IMR-90 (cell line): ENCODE measurements around the gene TAOK1. TPM values are rescaled to one million over a fixed set of nuclear protein-coding genes. Genes with fewer than 3 reads are reported as not detected.

Source experiments
- ATAC-seq: fragments of 200-7000 bp; cut with Tn5 transposase; 2 replicates; pipeline ENCODE4 v1.9.1; 2020; ENCODE audit warnings: low read depth, mild to moderate bottlenecking, moderate library complexity
- BruUV-seq: library from RNA; stranded (reverse); fragments of 400-500 nt; replicated peaks from 2 replicates; lab custom pipeline; 2021; lab: Mats Ljungman, UMichigan
- CTCF ChIA-PET: fragments of 300-600 bp; formaldehyde crosslinking; extraction: SDS; loops from one replicate; lab custom pipeline; 2021; ENCODE audit warnings: antibody characterized with exemption; lab: Yijun Ruan, JAX
- POLR2A ChIA-PET: fragments of 300-600 bp; sonication (Branson Sonifier 250); formaldehyde crosslinking; loops from one replicate; lab custom pipeline; 2022; ENCODE audit warnings: antibody characterized with exemption; ENCODE audit not compliant: unreplicated experiment; lab: Charles Lee
- DNase-seq: peaks from one replicate; pipeline ENCODE4 v3.0.0; 2013
- H2AFZ ChIP-seq: replicated peaks from 2 replicates; pipeline ENCODE3; 2013; ENCODE audit warnings: low read length, mild to moderate bottlenecking; ENCODE audit not compliant: poor library complexity
- H2AK5ac ChIP-seq: 2 replicates; pipeline ENCODE4 v1.6.1; 2013; ENCODE audit warnings: low read depth, low read length, inconsistent platforms
- H2AK9ac ChIP-seq: replicated peaks from 2 replicates; pipeline ENCODE3; 2013; ENCODE audit warnings: mild to moderate bottlenecking, low read depth, low read length, moderate library complexity; ENCODE audit not compliant: poor library complexity
- H2BK120ac ChIP-seq: 2 replicates; pipeline ENCODE4 v1.6.1; 2013; ENCODE audit warnings: low read depth, low read length, inconsistent platforms
- H2BK15ac ChIP-seq: 3 replicates; pipeline ENCODE4 v1.6.1; 2013; ENCODE audit warnings: low read depth, low read length, inconsistent platforms
- H2BK20ac ChIP-seq: 2 replicates; pipeline ENCODE4 v1.6.1; 2013; ENCODE audit warnings: low read depth, mild to moderate bottlenecking, inconsistent platforms, low read length, moderate library complexity
- H2BK5ac ChIP-seq: 2 replicates; pipeline ENCODE4 v1.6.1; 2013; ENCODE audit warnings: mild to moderate bottlenecking, low read depth, low read length, inconsistent platforms; ENCODE audit not compliant: poor library complexity, severe bottlenecking
- H3K14ac ChIP-seq: replicated peaks from 2 replicates; pipeline ENCODE4 v1.6.1; 2013; ENCODE audit warnings: low read depth, low read length, inconsistent platforms
- H3K18ac ChIP-seq: 2 replicates; pipeline ENCODE4 v1.6.1; 2013; ENCODE audit warnings: low read depth, low read length, control low read depth
- H3K23ac ChIP-seq: 2 replicates; pipeline ENCODE4 v1.6.1; 2013; ENCODE audit warnings: low read depth, low read length, inconsistent platforms
- H3K27ac ChIP-seq: 2 replicates; pipeline ENCODE4 v1.5.1; 2013; ENCODE audit warnings: mild to moderate bottlenecking, control low read depth, low read length; ENCODE audit not compliant: insufficient read depth
- H3K27me3 ChIP-seq: 2 replicates; pipeline ENCODE4 v1.6.1; 2013; ENCODE audit warnings: low read length; ENCODE audit not compliant: control insufficient read depth, insufficient read depth
- H3K36me3 ChIP-seq: 2 replicates; pipeline ENCODE4 v1.6.1; 2013; ENCODE audit warnings: low read length, mixed read lengths; ENCODE audit not compliant: control insufficient read depth, insufficient read depth
- H3K4ac ChIP-seq: 2 replicates; pipeline ENCODE4 v1.6.1; 2013; ENCODE audit warnings: low read depth, low read length, inconsistent platforms
- H3K4me1 ChIP-seq: 2 replicates; pipeline ENCODE4 v1.6.1; 2013; ENCODE audit warnings: low read length, mixed read lengths; ENCODE audit not compliant: control insufficient read depth, insufficient read depth
- H3K4me2 ChIP-seq: 2 replicates; pipeline ENCODE4 v1.6.1; 2013; ENCODE audit warnings: low read depth, mild to moderate bottlenecking, control low read depth, low read length, moderate library complexity
- H3K4me3 ChIP-seq: 2 replicates; pipeline ENCODE4 v1.5.1; 2013; ENCODE audit warnings: low read depth, mild to moderate bottlenecking, control low read depth, low read length, moderate library complexity; ENCODE audit not compliant: insufficient read depth
- H3K56ac ChIP-seq: 2 replicates; pipeline ENCODE4 v1.6.1; 2013; ENCODE audit warnings: low read length, inconsistent platforms; ENCODE audit not compliant: insufficient read depth; ENCODE audit errors: extremely low read depth
- H3K79me1 ChIP-seq, 2 experiments: 2 replicates each; pipeline ENCODE4 v1.6.1; 2013; ENCODE audit warnings: low read length in 2 of 2, inconsistent platforms in 1 of 2, low read depth in 1 of 2
- H3K9ac ChIP-seq: 2 replicates; pipeline ENCODE4 v1.6.1; 2013; ENCODE audit warnings: low read depth, low read length, control low read depth
- H3K9me1 ChIP-seq: 2 replicates; pipeline ENCODE4 v1.6.1; 2013; ENCODE audit warnings: low read length, inconsistent platforms; ENCODE audit not compliant: insufficient read depth
- H3K9me3 ChIP-seq: 2 replicates; pipeline ENCODE4 v1.6.1; 2013; ENCODE audit warnings: low read length; ENCODE audit not compliant: control insufficient read depth, insufficient read depth
- H4K20me1 ChIP-seq: 2 replicates; pipeline ENCODE4 v1.6.1; 2013; ENCODE audit warnings: low read length, inconsistent platforms; ENCODE audit not compliant: insufficient read depth
- H4K5ac ChIP-seq: 2 replicates; pipeline ENCODE4 v1.6.1; 2013; ENCODE audit warnings: mild to moderate bottlenecking, low read depth, low read length, control low read depth
- H4K8ac ChIP-seq, 2 experiments: 2 replicates each; pipeline ENCODE4 v1.6.1; 2013; ENCODE audit warnings: low read depth in 2 of 2, low read length in 2 of 2, control low read depth in 1 of 2, inconsistent platforms in 1 of 2
- H4K91ac ChIP-seq: 2 replicates; pipeline ENCODE4 v1.6.1; 2013; ENCODE audit warnings: low read depth, low read length, inconsistent platforms; ENCODE audit not compliant: insufficient read depth
- BHLHE40 ChIP-seq: fragments of 150-350 bp; IDR thresholded peaks from 2 replicates; pipeline ENCODE4 v1.6.1; 2016; ENCODE audit warnings: mild to moderate bottlenecking, low read depth, low read length
- CHD1 ChIP-seq: IDR thresholded peaks from 2 replicates; pipeline ENCODE4 v1.6.1; 2012; ENCODE audit warnings: low read depth, low read length, improper control_type of control experiment
- MAFK ChIP-seq: IDR thresholded peaks from 2 replicates; pipeline ENCODE4 v1.6.1; 2012; ENCODE audit warnings: low read depth, low read length, improper control_type of control experiment
- MAZ ChIP-seq: IDR thresholded peaks from 2 replicates; pipeline ENCODE4 v1.6.1; 2012; ENCODE audit warnings: low read depth, mild to moderate bottlenecking, low read length, improper control_type of control experiment, moderate library complexity, borderline replicate concordance
- RCOR1 ChIP-seq: IDR thresholded peaks from 2 replicates; pipeline ENCODE4 v1.6.1; 2012; ENCODE audit warnings: mild to moderate bottlenecking, low read length, improper control_type of control experiment; ENCODE audit not compliant: insufficient replicate concordance
- RFX5 ChIP-seq: IDR thresholded peaks from 2 replicates; pipeline ENCODE4 v1.8.0; 2012; ENCODE audit warnings: low read depth, mild to moderate bottlenecking, low read length, moderate library complexity
- SMC3 ChIP-seq: fragments of 150-350 bp; IDR thresholded peaks from 2 replicates; pipeline ENCODE4 v1.6.1; 2016; ENCODE audit warnings: low read depth, mild to moderate bottlenecking, antibody characterized with exemption, low read length, moderate library complexity
- dilution Hi-C: fragments of 300-500 bp; cut with HindIII; formaldehyde crosslinking; loops from one replicate; pipeline ENCODE4 v1.14.3; 2018; ENCODE audit warnings: low sequenced_read_pairs; ENCODE audit not compliant: unreplicated experiment
- in situ Hi-C: fragments of 300-500 bp; cut with MboI; formaldehyde crosslinking; loops from 3 replicates; pipeline ENCODE4 v1.14.3; 2019; ENCODE audit warnings: low sequenced_read_pairs, inconsistent platforms, mixed read lengths
- intact Hi-C: fragments of 100-400 bp; cut with micrococcal nuclease; formaldehyde crosslinking; loops from 2 replicates; pipeline ENCODE4 v1.10.0; 2022
- polyA plus RNA-seq, 3 experiments: library from polyadenylated mRNA; depleted of rRNA; stranded (reverse); fragments of >200 nt; gene quantifications; 2 replicates each; pipeline ENCODE4 v1.2.3, GENCODE V29; 2012; ENCODE audit warnings: low replicate concordance in 1 of 3
- total RNA-seq: library from RNA; depleted of rRNA; stranded (reverse); fragments of >200 nt; gene quantifications from 2 replicates; pipeline ENCODE4 v1.2.3, GENCODE V29; 2012

The TAOK1 gene
- total and polyA plus RNA-seq, 2 of the 4 experiments (the other 2 are of a cell fraction), result 9.8 to 91.8 TPM

DNA sequence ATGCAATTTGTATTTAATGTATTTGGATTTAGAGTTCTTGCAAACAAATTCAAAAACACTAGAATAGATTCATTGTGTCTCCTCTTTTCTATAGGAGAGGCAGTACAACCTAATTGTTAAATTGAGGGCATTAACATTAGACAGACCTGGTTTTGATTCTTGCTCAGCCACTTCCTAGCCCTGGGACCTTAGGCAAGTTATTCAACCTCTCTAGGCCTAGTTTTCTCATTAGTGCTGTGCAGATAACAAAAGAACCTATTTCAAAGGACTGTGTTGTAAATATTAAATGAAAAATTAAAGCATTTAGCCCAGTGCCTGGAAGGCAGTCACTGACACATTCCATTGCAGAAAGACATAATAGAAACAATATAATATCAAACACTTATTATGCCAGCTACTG, 22.0 kb upstream of the TAOK1 start:
- ChIA-PET POLR2A (no interaction called here), CTCF (no interaction called here)
- dilution Hi-C loops (no loop called here), in situ Hi-C loops (no loop called here), intact Hi-C loops (loop anchor here (5.0 kb wide), 1 partner anchor 221 kb away; no protein-coding TSS in a partner anchor)
- no peak for TF ChIP-seq SMC3
- no peak for TF ChIP-seq MAFK
- TF ChIP-seq CHD1, result no peak
- TF ChIP-seq RFX5, result no peak
- no peak for TF ChIP-seq RCOR1
- TF ChIP-seq MAZ, result no peak
- TF ChIP-seq BHLHE40, result no peak
- no peak overlapping the region for H3K9ac ChIP-seq
- no peaks in the 10 kb centered on the region for H3K79me1 ChIP-seq
- DNase-seq, result no peak
- H2BK20ac ChIP-seq, result no peak overlapping the region
- no peak overlapping the region for H2AFZ ChIP-seq
- no peak overlapping the region for H2BK15ac ChIP-seq
- no peaks in the 10 kb centered on the region for H4K20me1 ChIP-seq
- H3K14ac ChIP-seq, result no peak overlapping the region
- no peaks in the 10 kb centered on the region for H3K27me3 ChIP-seq
- H3K9me3 ChIP-seq, result no peaks in the 10 kb centered on the region
- H2AK5ac ChIP-seq, result no peak overlapping the region
- no peak overlapping the region for H3K4me3 ChIP-seq
- no peak overlapping the region for H3K4me2 ChIP-seq
- H2AK9ac ChIP-seq, result no peak overlapping the region
- no peak overlapping the region for H3K56ac ChIP-seq
- H3K27ac ChIP-seq, result no peak overlapping the region
- no peak overlapping the region for H2BK5ac ChIP-seq
- H3K4me1 ChIP-seq, result no peaks in the 10 kb centered on the region
- no peak overlapping the region for H3K23ac ChIP-seq
- no peak overlapping the region for H4K5ac ChIP-seq
- H2BK120ac ChIP-seq, result no peak overlapping the region
- no TSS peak for BruUV-seq
- no peak overlapping the region for H3K18ac ChIP-seq
- ATAC-seq, result no peak
- no peaks in the 10 kb centered on the region for H3K36me3 ChIP-seq
- no peak overlapping the region for H4K8ac ChIP-seq
- H4K91ac ChIP-seq, result no peak overlapping the region
- no peaks in the 10 kb centered on the region for H3K9me1 ChIP-seq
- H3K4ac ChIP-seq, result no peak overlapping the region
